ENCODE results near the gene ZMYND8.

GRCh38 chr20:47225458-47225857 is 131.0 kb downstream of the ZMYND8 start:
- TF ChIP-seq CTCF (IDR thresholded peaks at IDR 0.05) (no peak), POLR2A (IDR thresholded peaks at IDR 0.05) (no peak)

Data from heart left ventricle (tissue), 13 donors.